Pancreas (tissue), 10 donors: Measurements from ENCODE around the gene HLA-DOA. TPM values are rescaled to one million over a fixed set of nuclear protein-coding genes. Genes with fewer than 3 reads are reported as not detected.

ENCODE experiments used
- ATAC-seq, 4 donors: fragments of 200-7000 bp; cut with Tn5 transposase; one replicate each; pipeline versions ENCODE4 v1.8.0 to v1.9.1; 2020; ENCODE audit warnings: mild to moderate bottlenecking in 4 of 4, moderate library complexity in 4 of 4
- DNase-seq, 6 donors: peaks; one replicate each; pipeline ENCODE4 v3.0.0-alpha.2; 2020
- FAIRE-seq: peaks from 2 replicates; lab custom pipeline; 2012; peaks lifted over from hg19 to GRCh38; lab: Jason Lieb, UNC
- H3K27ac ChIP-seq, 4 donors: fragments of 200-600 bp; sonication (generic); 1 replicate in 3 of 4; 2 replicates in 1 of 4; pipeline versions ENCODE4 v1.5.0 to v1.8.0; 2020
- H3K27me3 ChIP-seq, 4 donors: fragments of 200-600 bp; one replicate each; pipeline ENCODE4 v1.8.0; 2021
- H3K36me3 ChIP-seq, 3 donors: fragments of 200-600 bp; sonication (generic) in 1 of 3; one replicate each; pipeline versions ENCODE4 v1.5.0 to v1.8.0; 2020 to 2021
- H3K4me1 ChIP-seq, 3 donors: fragments of 200-600 bp; one replicate each; pipeline ENCODE4 v1.8.0; 2021
- H3K4me3 ChIP-seq, 4 donors: fragments of 200-600 bp; sonication (generic) in 2 of 4; one replicate each; pipeline versions ENCODE4 v1.5.0 to v1.8.0; 2020 to 2021
- H3K9me3 ChIP-seq, 4 donors: fragments of 200-600 bp; one replicate each; pipeline ENCODE4 v1.8.0; 2021
- WGBS, 2 donors: extraction: QIAGEN DNeasy Blood & Tissue Kit; methylation state at CpG; one replicate each; pipeline ENCODE4 v1.1.7; 2013; 5-methylcytosine and 5-hydroxymethylcytosine counted together
- intact Hi-C, 3 donors: fragments of 100-400 bp; cut with DNase I; formaldehyde crosslinking; loops; one replicate each; pipeline versions ENCODE4 v1.11.1 to v1.14.2; 2022
- polyA plus RNA-seq, 2 donors: library from polyadenylated mRNA; stranded (reverse); fragments of 200-250 nt; gene quantifications; one replicate each; pipeline ENCODE4 v1.2.3, GENCODE V29; 2013
- total RNA-seq, 6 donors: library from RNA; stranded (reverse); fragmentation: NEBNext Ultra II Directional in 4 of 6; extraction: Animal tissue kit (Norgen Biotek cat#: 25700) in 4 of 6; gene quantifications; one replicate each; pipeline versions ENCODE4 v1.2.1 to v1.2.4, GENCODE V29; 2021 to 2023
- TF ChIP-seq, protein P1 (sequence below), 4 donors: fragments of 200-600 bp; sonication (generic) in 3 of 4; IDR thresholded peaks; one replicate each; pipeline versions ENCODE4 v1.5.0 to v1.8.0; 2021; ENCODE audit warnings: antibody characterized with exemption in 4 of 4
- donor health status: healthy with polysubstance abuse.
- donor health status: DM: no; HTN: no; CAD: no; lungs with moderate emphysema.
- donor health status: DM: no; HTN: no; CAD: no.
- donor health status: control.
- donor health status: control.
- donor health status: Bipolar disorder and iron deficiency.
- donor health status: DM: yes; HTN: yes; CAD: no.
- donor health status: DM: no; HTN: no; CAD: no.
- donor health status: DM: no; HTN: no; CAD: no.
- donor health status: DM: yes; HTN: yes; CAD: no.

Gene HLA-DOA
- total and polyA plus RNA-seq, 8 donors: 0.38 to 16.5 (median 1.1) TPM

DNA sequence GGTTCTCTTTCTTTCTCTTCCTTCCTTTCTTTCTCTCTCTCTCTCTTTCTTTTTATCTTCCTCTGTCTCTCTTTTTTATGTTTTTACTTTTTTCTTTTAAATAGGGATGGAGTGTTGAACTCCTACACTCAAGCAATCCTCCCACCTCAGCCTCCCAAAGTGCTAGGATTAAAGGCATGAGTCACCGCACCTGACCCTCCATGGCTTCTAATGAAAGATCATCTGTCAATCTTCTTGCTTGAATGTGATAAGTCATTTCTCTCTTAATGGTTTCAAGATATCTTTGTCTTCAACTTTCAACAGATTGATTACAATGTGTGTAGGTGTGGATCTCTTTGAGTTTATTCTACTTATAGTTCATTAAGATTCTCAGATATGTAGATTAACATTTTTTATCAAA, 25.2 kb upstream of the HLA-DOA start:
- 93 to 97% methylated on average over 1 of the region's 1 CpG for WGBS, 2 donors
- Histone ChIP-seq H3K4me1 (peaks cover 0 to 3% (median 0%) of the 10 kb centered on the region in 3 donors), H3K27ac (no peak overlapping the region), H3K36me3 (no peaks in the 10 kb centered on the region), H3K27me3 (no peaks in the 10 kb centered on the region), H3K4me3 (no peak overlapping the region), H3K9me3 (no peaks in the 10 kb centered on the region)
- FAIRE-seq (no peak), ATAC-seq (no peak), DNase-seq (no peak)
- TF ChIP-seq, protein P1, sequence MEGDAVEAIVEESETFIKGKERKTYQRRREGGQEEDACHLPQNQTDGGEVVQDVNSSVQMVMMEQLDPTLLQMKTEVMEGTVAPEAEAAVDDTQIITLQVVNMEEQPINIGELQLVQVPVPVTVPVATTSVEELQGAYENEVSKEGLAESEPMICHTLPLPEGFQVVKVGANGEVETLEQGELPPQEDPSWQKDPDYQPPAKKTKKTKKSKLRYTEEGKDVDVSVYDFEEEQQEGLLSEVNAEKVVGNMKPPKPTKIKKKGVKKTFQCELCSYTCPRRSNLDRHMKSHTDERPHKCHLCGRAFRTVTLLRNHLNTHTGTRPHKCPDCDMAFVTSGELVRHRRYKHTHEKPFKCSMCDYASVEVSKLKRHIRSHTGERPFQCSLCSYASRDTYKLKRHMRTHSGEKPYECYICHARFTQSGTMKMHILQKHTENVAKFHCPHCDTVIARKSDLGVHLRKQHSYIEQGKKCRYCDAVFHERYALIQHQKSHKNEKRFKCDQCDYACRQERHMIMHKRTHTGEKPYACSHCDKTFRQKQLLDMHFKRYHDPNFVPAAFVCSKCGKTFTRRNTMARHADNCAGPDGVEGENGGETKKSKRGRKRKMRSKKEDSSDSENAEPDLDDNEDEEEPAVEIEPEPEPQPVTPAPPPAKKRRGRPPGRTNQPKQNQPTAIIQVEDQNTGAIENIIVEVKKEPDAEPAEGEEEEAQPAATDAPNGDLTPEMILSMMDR (IDR thresholded peaks at IDR 0.05): no peak
- intact Hi-C loops: no loop called here

DNA sequence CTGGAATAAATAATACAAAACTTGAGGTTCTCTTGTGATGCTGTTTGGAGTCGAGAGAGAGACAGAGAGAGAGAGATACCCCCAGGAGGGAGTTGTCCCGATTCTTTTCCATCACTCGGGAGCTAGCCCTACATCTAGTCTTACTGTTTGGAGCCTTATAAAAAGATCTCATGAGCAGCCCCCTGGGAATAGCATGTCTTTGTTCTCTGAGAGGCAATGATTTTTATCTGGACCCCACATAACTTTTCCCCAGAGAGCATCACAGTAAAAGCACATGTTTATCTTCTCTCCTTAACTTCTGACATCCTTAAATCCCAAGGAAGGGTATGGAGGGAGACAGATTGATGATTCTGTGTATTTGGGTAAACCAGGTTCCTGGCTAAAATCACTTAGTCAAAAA, 20.9 kb upstream of the HLA-DOA start:
- Histone ChIP-seq H3K4me1 (peaks cover 0 to 4% (median 0%) of the 10 kb centered on the region in 3 donors), H3K9me3 (no peaks in the 10 kb centered on the region), H3K4me3 (no peak overlapping the region), H3K36me3 (no peaks in the 10 kb centered on the region), H3K27me3 (no peaks in the 10 kb centered on the region), H3K27ac (peak overlapping the region in 2 of 4 donors; percentile 76 to 80)
- DNase-seq (no peak), ATAC-seq (no peak), FAIRE-seq (no peak)
- TF ChIP-seq, protein P1 (IDR thresholded peaks at IDR 0.05): no peak
- WGBS, 2 donors: 44 to 55% methylated on average over 3 of the region's 3 CpGs
- intact Hi-C loops: no loop called here

DNA sequence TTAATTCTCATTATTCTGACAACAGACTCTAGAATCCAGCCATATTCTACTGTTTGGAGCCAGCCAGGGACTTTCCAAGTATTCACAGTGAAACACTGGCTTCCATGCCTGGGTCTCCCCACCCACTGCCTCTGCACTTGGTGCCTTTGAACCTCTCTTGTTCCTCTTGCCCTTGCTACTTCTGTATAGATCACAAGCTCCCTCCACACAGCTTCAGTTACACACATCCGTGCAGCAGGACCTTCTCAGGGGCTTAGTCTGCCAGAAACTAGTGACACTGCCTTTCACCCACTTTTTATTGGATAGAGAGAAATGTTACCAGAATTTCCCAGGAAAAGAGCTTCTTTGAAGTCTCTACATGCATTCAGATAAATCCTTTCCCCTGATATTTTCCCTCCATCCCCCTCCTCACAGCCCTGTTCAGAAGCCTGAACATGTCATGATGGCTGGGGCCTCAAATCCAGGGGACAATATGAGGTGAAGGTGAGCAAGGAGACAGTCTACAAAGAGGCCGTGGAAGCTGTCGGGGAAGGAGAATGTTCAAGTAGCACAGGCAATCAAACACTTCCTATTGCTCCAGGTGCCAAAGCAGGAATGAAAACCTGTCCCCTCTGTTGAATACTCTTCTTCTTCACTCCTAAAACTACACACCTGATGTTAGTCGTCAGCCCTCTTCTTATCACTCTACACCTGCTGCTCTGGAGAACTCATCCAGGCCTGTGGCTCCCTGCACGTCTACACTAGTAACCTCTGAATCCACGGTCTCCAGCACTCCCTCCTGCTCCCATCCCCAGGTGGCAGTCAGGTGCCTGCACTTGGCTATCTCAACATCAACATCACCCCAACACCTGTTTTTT, 20.2 kb upstream of the HLA-DOA start:
- Histone ChIP-seq H3K36me3 (no peaks in the 10 kb centered on the region), H3K27ac (peak overlapping the region in 2 of 4 donors; percentile 76 to 80), H3K9me3 (no peaks in the 10 kb centered on the region), H3K27me3 (no peaks in the 10 kb centered on the region), H3K4me1 (peaks cover 0 to 4% (median 0%) of the 10 kb centered on the region in 3 donors), H3K4me3 (no peak overlapping the region)
- ATAC-seq (peak in 3 of 4 donors; percentile 75 to 94 (median 92)), FAIRE-seq (no peak), DNase-seq (peak in 1 of 6 donors; percentile 60)
- intact Hi-C loops: no loop called here
- 48 to 49% methylated on average over 6 of the region's 6 CpGs for WGBS, 2 donors
- TF ChIP-seq, protein P1 (IDR thresholded peaks at IDR 0.05): no peak

DNA sequence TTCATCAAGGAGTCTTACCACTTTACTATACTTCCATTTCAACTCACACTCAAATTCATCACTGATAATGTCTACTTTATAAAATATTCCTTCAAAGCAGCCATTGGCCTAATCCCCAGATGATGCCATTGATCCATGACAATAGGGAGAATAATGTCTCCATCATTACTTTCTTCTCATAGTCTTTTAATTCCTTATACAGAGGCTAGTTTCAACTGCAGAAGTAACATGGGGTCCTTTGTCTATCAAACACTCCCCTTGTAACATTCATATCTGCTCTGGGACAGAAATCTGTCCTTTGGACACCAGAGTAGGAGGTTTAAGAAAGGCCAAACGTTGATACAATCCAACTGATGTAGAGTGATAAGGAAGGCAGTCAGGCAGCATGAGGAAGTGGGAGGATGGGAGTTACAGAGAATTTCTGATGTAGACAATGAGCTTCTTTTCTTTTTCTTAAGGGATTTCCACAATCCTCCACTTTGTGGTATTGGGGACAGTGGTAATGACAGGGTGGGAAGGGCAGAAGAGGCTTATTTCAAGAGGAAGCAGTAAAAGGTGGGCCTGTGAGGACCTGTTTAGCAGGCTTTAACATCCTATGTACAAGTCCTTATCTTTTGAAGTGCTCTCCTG, 18.9 kb upstream of the HLA-DOA start:
- peaks cover 0 to 4% (median 0%) of the 10 kb centered on the region in 3 donors for H3K4me1 ChIP-seq
- H3K27ac ChIP-seq: peak overlapping the region in 2 of 4 donors; percentile 32 to 38
- FAIRE-seq (no peak), ATAC-seq (peak in 2 of 4 donors; percentile 33 to 36), DNase-seq (no peak)
- WGBS, 2 donors: 0 to 9% methylated on average over 1 of the region's 1 CpG
- intact Hi-C loops: no loop called here
- no peaks in the 10 kb centered on the region for H3K36me3 ChIP-seq
- no peaks in the 10 kb centered on the region for H3K9me3 ChIP-seq
- H3K27me3 ChIP-seq: no peaks in the 10 kb centered on the region
- H3K4me3 ChIP-seq: no peak overlapping the region
- TF ChIP-seq, protein P1 (IDR thresholded peaks at IDR 0.05): no peak
